Neural cell (in vitro differentiated cells): ENCODE data around the gene SLC17A7.

Source experiments
- CTCF ChIP-seq: fragments of 450-650 bp; IDR thresholded peaks from 2 replicates; pipeline ENCODE4 v1.5.1; 2014; ENCODE audit warnings: antibody characterized with exemption, mild to moderate bottlenecking, moderate library complexity; ENCODE audit not compliant: poor library complexity, severe bottlenecking
- EP300 ChIP-seq: fragments of 450-650 bp; conservative IDR thresholded peaks from 2 replicates; pipeline ENCODE4 v1.6.1; 2014; ENCODE audit warnings: antibody characterized with exemption, mild to moderate bottlenecking, moderate library complexity; ENCODE audit not compliant: poor library complexity, severe bottlenecking
- RAD21 ChIP-seq: fragments of 450-650 bp; conservative IDR thresholded peaks from 2 replicates; pipeline ENCODE4 v1.6.1; 2014; ENCODE audit warnings: antibody characterized with exemption, mild to moderate bottlenecking, moderate library complexity
- REST ChIP-seq: IDR thresholded peaks from 2 replicates; pipeline ENCODE4 v1.6.1; 2012; ENCODE audit warnings: borderline replicate concordance

- TF ChIP-seq REST (no peak), RAD21 (no peak), CTCF (no peak), EP300 (no peak)
Measured at GRCh38 chr19:49423071-49423984, 18.0 kb downstream of the SLC17A7 start, which contains the start of gene PTH2.
